ENCODE data around the gene GBP4. TPM values are rescaled to one million over a fixed set of nuclear protein-coding genes. Genes with fewer than 3 reads are reported as not detected.

The GBP4 gene
- total RNA-seq, 3 donors from 2014 or later: 3.6 to 5.1 (median 4.2) TPM

Other genes with a start within 250 kb of the GBP4 start
- 10 to 100 TPM; 35.1 to 52.5 (median 46.7) TPM for gene KYAT3, start 206.3 kb downstream of the GBP4 start, total RNA-seq
- gene RBMXL1, start 206.3 kb downstream of the GBP4 start, total RNA-seq: 10 to 100 TPM; 18.6 to 21.9 (median 18.7) TPM
- gene GBP3, start 176.1 kb downstream of the GBP4 start, total RNA-seq: 10 to 100 TPM; 10.1 to 44.9 (median 22.9) TPM
- gene GBP1, start 133.7 kb downstream of the GBP4 start, total RNA-seq: 10 to 100 TPM in 2 of 3 donors, 1 to 10 TPM in 1; 8.0 to 58.0 (median 29.5) TPM
- gene GBP2, start 72.8 kb downstream of the GBP4 start, total RNA-seq: 100 to 1,000 TPM in 2 of 3 donors, 10 to 100 TPM in 1; 53.0 to 219 (median 122) TPM
- gene GBP7, start 22.9 kb downstream of the GBP4 start, total RNA-seq: not detected
- 1 to 10 TPM; 1.8 to 3.1 (median 2.6) TPM for gene GBP5, start 73.9 kb upstream of the GBP4 start, total RNA-seq
- under 1 TPM in 1 of 3 donors, not detected in 2; 0.44 TPM for gene GBP6, start 165.1 kb upstream of the GBP4 start, total RNA-seq

All from breast epithelium (tissue), 3 donors.